Measurements from ENCODE around the gene CACNA1F.

DNA sequence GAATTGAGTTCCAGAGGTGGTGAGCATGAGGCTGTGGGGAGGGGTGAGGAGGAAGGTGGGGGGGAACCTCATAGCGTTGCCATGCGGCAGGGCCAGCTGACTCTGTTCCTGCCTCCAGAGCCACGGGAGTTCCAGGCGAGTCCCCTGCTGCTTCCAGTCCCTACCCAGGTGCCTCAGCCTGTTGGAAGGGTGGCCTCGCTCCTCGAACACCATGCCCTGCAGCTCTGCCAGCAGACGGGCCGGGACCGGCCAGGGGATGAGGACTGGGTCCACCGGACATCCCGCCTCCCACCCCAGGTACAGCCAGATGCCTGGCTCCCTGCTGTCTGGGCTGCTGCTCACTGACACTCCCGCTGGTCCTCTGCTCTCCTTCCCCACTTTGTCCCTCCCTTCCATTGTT, 10.0 kb upstream of the CACNA1F start:
- TF ChIP-seq, protein P1, sequence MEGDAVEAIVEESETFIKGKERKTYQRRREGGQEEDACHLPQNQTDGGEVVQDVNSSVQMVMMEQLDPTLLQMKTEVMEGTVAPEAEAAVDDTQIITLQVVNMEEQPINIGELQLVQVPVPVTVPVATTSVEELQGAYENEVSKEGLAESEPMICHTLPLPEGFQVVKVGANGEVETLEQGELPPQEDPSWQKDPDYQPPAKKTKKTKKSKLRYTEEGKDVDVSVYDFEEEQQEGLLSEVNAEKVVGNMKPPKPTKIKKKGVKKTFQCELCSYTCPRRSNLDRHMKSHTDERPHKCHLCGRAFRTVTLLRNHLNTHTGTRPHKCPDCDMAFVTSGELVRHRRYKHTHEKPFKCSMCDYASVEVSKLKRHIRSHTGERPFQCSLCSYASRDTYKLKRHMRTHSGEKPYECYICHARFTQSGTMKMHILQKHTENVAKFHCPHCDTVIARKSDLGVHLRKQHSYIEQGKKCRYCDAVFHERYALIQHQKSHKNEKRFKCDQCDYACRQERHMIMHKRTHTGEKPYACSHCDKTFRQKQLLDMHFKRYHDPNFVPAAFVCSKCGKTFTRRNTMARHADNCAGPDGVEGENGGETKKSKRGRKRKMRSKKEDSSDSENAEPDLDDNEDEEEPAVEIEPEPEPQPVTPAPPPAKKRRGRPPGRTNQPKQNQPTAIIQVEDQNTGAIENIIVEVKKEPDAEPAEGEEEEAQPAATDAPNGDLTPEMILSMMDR (IDR thresholded peaks at IDR 0.05): no peak
- TF ChIP-seq POLR2AphosphoS5 (IDR thresholded peaks at IDR 0.05): no peak

All from stomach (tissue), 4 donors.